IPS DF 6.9 (cell line): ENCODE measurements around the gene CAPZB.

Experiments
- DNase-seq: peaks from one replicate; pipeline ENCODE4 v3.0.0-alpha.2; 2013; ENCODE audit warnings: low read depth, low spot score
- H3K27ac ChIP-seq: one replicate; pipeline ENCODE4 v1.5.1; 2013; ENCODE audit warnings: low read length, control low read depth
- H3K27me3 ChIP-seq: 2 replicates; pipeline ENCODE4 v1.6.1; 2013; ENCODE audit warnings: mild to moderate bottlenecking, low read length; ENCODE audit not compliant: control insufficient read depth, insufficient read depth
- H3K36me3 ChIP-seq: 2 replicates; pipeline ENCODE4 v1.6.1; 2013; ENCODE audit warnings: low read length; ENCODE audit not compliant: control insufficient read depth, insufficient read depth
- H3K4me1 ChIP-seq: 2 replicates; pipeline ENCODE4 v1.6.1; 2013; ENCODE audit warnings: low read length; ENCODE audit not compliant: control insufficient read depth, insufficient read depth
- H3K4me3 ChIP-seq: 2 replicates; pipeline ENCODE4 v1.5.1; 2013; ENCODE audit warnings: mild to moderate bottlenecking, low read length
- H3K9me3 ChIP-seq: 2 replicates; pipeline ENCODE4 v1.6.1; 2013; ENCODE audit warnings: low read length, inconsistent platforms; ENCODE audit not compliant: control insufficient read depth, insufficient read depth
- WGBS: extraction: QIAGEN DNeasy Blood & Tissue Kit; methylation state at CpG from one replicate; pipeline ENCODE4 v1.1.7; 2013; ENCODE audit warnings: mixed read lengths, missing lambda C conversion rate; ENCODE audit not compliant: insufficient read length, insufficient coverage; 5-methylcytosine and 5-hydroxymethylcytosine counted together

CAPZB gene

GRCh38 chr1:19483691-19484090, 1.6 kb downstream of the CAPZB start:
- Histone ChIP-seq H3K9me3 (no peaks in the 10 kb centered on the region), H3K4me3 (no peak overlapping the region), H3K36me3 (no peaks in the 10 kb centered on the region), H3K4me1 (peaks cover 25% of the 10 kb centered on the region), H3K27me3 (no peaks in the 10 kb centered on the region), H3K27ac (no peak overlapping the region)
- WGBS, result no CpG with 5 or more reads among the region's 3 CpGs
- DNase-seq, result no peak

GRCh38 chr1:19483261-19483660, 2.1 kb downstream of the CAPZB start:
- DNase-seq, result no peak
- H3K27me3 ChIP-seq, result no peaks in the 10 kb centered on the region
- no CpG with 5 or more reads among the region's 3 CpGs for WGBS
- H3K9me3 ChIP-seq, result no peaks in the 10 kb centered on the region
- H3K4me3 ChIP-seq, result no peak overlapping the region
- H3K4me1 ChIP-seq, result peaks cover 25% of the 10 kb centered on the region
- no peak overlapping the region for H3K27ac ChIP-seq
- no peaks in the 10 kb centered on the region for H3K36me3 ChIP-seq

- no peak for DNase-seq
- no peaks in the 10 kb centered on the region for H3K36me3 ChIP-seq
- H3K9me3 ChIP-seq, result no peaks in the 10 kb centered on the region
- no peak overlapping the region for H3K27ac ChIP-seq
- H3K4me3 ChIP-seq, result no peak overlapping the region
- peaks cover 25% of the 10 kb centered on the region for H3K4me1 ChIP-seq
- WGBS, result no CpG with 5 or more reads among the region's 4 CpGs
- no peaks in the 10 kb centered on the region for H3K27me3 ChIP-seq
Observed at GRCh38 chr1:19481826-19482398, 3.4 kb downstream of the CAPZB start.

GRCh38 chr1:19480282-19480681, 5.1 kb downstream of the CAPZB start:
- Histone ChIP-seq H3K4me1 (peaks cover 25% of the 10 kb centered on the region), H3K27ac (no peak overlapping the region), H3K36me3 (no peaks in the 10 kb centered on the region), H3K4me3 (no peak overlapping the region), H3K9me3 (no peaks in the 10 kb centered on the region), H3K27me3 (no peaks in the 10 kb centered on the region)
- WGBS, result no CpG with 5 or more reads among the region's 6 CpGs
- DNase-seq, result no peak

- no CpG with 5 or more reads among the region's 6 CpGs for WGBS
- H3K4me1 ChIP-seq, result peaks cover 25% of the 10 kb centered on the region
Observed at GRCh38 chr1:19479351-19480120, 5.8 kb downstream of the CAPZB start.

GRCh38 chr1:19478322-19478721, 7.0 kb downstream of the CAPZB start:
- Histone ChIP-seq H3K9me3 (no peaks in the 10 kb centered on the region), H3K27ac (no peak overlapping the region), H3K36me3 (no peaks in the 10 kb centered on the region), H3K4me3 (no peak overlapping the region), H3K4me1 (peaks cover 19% of the 10 kb centered on the region), H3K27me3 (no peaks in the 10 kb centered on the region)
- no CpG with 5 or more reads among the region's 9 CpGs for WGBS
- DNase-seq, result no peak

More at GRCh38 chr1:19479351-19480120, 5.8 kb downstream of the CAPZB start:
- no peaks in the 10 kb centered on the region for H3K27me3 ChIP-seq
- DNase-seq, result no peak
- H3K36me3 ChIP-seq, result no peaks in the 10 kb centered on the region
- no peak overlapping the region for H3K4me3 ChIP-seq
- no peaks in the 10 kb centered on the region for H3K9me3 ChIP-seq
- H3K27ac ChIP-seq, result no peak overlapping the region

GRCh38 chr1:19477284-19478249, 7.8 kb downstream of the CAPZB start:
- Histone ChIP-seq H3K4me3 (no peak overlapping the region), H3K4me1 (peaks cover 18% of the 10 kb centered on the region), H3K36me3 (no peaks in the 10 kb centered on the region), H3K9me3 (no peaks in the 10 kb centered on the region), H3K27me3 (no peaks in the 10 kb centered on the region), H3K27ac (no peak overlapping the region)
- WGBS, result no CpG with 5 or more reads among the region's 11 CpGs
- no peak for DNase-seq

- H3K27ac ChIP-seq, result no peak overlapping the region
- peaks cover 16% of the 10 kb centered on the region for H3K4me1 ChIP-seq
Observed at GRCh38 chr1:19476450-19477190, 8.7 kb downstream of the CAPZB start.

GRCh38 chr1:19475296-19475695, 10.0 kb downstream of the CAPZB start:
- Histone ChIP-seq H3K27ac (no peak overlapping the region), H3K9me3 (no peaks in the 10 kb centered on the region), H3K36me3 (no peaks in the 10 kb centered on the region), H3K4me3 (no peak overlapping the region), H3K4me1 (peaks cover 5% of the 10 kb centered on the region; the same call in 1 of the 2 replicates), H3K27me3 (no peaks in the 10 kb centered on the region)
- WGBS, result no CpG with 5 or more reads among the region's 11 CpGs
- no peak for DNase-seq

More at GRCh38 chr1:19476450-19477190, 8.7 kb downstream of the CAPZB start:
- Histone ChIP-seq H3K9me3 (no peaks in the 10 kb centered on the region), H3K4me3 (no peak overlapping the region), H3K36me3 (no peaks in the 10 kb centered on the region), H3K27me3 (no peaks in the 10 kb centered on the region)
- no peak for DNase-seq
- WGBS, result no CpG with 5 or more reads among the region's 12 CpGs

GRCh38 chr1:19472174-19472573, 13.2 kb downstream of the CAPZB start:
- WGBS, result no CpG with 5 or more reads among the region's 5 CpGs
- Histone ChIP-seq H3K9me3 (no peaks in the 10 kb centered on the region), H3K4me1 (peaks cover 4% of the 10 kb centered on the region; the same call in 1 of the 2 replicates), H3K27ac (no peak overlapping the region), H3K36me3 (no peaks in the 10 kb centered on the region), H3K4me3 (no peak overlapping the region), H3K27me3 (no peaks in the 10 kb centered on the region)
- DNase-seq, result no peak
